AG08395 (cell line): ENCODE results near the gene TIFAB.

ENCODE experiments used
- DNase-seq: peaks from one replicate; pipeline ENCODE4 v3.0.0; 2012; ENCODE audit warnings: mixed read lengths, low spot score

TIFAB gene

DNA sequence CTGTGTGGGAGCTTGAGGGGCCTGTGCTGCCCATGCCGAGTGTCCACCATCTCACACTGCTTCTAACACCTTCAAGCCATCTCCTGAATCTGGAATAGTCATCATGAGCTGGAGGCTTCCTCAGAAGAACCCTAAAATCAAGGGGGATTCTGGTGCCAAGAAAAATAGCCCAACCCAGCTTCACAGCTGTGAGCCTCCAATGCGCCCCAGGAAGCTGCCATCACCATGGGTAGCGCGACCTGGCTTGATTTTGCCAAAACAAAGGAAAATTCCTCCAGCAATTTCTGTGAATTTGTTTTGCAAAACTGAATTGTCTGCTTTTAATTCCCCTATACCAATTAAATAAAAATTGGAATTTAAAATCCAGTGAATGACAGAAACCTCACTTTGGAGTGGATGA is 6.2 kb upstream of the TIFAB start:
- DNase-seq, result no peak

DNA sequence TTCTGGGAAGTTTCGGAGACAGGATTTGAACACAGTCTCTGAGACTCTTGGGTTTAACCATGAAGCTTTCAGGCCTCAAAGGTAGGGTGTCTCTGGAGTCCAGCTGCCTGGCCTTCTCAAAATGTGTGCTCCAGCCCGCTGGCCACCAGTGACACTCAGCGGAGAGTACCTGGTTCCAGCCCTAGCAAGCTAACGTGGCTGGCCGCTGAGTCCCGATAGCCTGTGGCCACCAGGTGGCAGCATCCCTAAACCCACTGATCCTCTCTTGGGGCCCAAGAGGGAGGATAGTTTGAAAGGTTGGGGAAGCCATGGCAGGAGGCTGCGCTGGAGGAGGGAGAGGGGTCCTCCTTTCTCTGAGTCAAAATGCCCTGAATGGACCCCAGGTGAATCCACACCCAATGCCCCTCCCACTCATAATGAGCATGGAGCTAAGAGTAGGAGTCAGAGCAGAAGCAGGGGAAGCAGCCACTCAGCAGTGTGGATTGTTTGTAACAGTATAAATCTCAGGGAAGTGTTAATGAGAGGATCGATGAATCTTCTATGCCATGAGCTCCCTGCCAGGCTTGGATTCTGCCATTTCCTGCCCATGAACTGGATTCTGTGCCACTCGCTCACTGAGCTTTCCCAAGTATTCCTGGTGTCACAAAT is 5.4 kb upstream of the TIFAB start:
- peak; percentile 64 for DNase-seq

DNA sequence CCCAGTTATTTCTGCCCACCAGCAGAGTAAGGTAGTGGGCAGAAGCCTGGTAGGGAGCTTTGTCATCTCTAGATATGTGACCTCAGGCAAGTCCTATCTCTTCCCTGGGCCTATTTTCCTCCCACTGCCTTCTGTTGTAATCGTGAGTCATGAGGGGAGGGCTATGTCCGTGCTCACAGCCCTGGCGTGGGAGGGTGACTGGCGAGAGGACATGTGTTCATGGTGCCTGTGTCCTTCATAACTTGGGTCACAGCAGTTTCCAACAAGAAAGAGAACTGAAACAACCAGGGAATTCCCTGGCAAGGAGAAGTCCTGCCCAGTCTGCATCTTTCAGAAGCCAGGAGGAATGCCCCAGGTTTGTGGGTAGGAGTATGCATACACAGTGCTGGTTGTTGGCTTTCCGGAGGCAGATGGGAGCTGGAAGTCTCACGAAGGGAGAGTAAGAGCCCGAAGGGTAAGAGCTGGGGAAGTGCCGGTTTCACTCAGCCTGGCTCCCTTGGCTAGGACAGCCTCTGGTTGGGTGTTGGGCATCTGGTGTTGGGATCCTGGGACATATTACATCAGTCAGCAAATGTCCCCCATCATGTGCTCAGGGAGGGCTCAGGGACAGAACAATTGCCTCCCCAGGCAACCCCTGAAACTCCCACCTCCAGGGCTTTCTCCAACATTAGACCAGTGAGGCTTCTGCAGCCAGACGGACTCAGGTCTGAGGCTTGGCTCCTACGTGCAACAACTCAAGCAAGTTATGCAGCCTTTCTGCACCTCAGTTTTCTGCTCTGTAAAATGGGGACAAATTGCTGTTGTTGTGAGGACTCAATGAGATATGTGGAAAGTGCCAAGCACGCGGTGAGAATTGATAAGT is 4.3 kb upstream of the TIFAB start:
- DNase-seq, result peak; percentile 90

DNA sequence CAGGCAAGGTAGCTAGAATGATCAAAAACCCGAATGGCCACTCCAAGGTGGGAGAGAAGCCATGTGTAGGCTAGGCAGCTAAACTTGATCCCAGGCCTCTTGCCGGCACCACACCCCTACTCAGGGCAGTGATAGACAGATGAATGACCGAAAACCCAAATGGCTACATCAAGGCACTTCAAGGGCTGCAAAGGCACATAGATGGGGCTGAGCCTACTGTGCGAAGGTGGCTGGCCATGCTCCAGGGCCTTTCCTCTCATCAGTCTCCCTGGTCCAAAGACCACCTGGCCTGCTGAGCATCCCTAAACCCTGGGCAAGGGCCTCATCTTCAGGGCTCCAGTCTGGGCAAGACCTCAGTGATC is 3.7 kb upstream of the TIFAB start:
- no peak for DNase-seq

DNA sequence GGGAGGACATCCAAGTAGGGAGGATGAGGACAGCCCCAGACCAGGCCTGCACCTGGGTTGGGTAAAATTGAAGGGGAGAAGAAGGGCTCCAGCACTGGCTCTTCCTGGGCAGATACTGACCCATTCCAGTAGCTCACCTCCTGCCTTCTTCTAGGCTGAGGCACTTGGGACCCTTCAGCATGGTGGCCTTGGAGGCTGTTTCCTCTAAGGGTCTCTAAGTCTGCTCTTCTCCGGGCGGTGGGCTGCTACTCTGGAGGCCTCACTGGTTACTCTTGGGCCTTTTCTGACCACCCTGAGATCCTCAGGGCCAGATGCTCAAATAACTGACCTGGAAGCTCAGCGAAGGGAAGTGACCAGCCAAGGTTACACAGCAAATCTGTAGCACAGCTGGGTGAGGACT is 2.8 kb upstream of the TIFAB start:
- DNase-seq, result no peak

DNA sequence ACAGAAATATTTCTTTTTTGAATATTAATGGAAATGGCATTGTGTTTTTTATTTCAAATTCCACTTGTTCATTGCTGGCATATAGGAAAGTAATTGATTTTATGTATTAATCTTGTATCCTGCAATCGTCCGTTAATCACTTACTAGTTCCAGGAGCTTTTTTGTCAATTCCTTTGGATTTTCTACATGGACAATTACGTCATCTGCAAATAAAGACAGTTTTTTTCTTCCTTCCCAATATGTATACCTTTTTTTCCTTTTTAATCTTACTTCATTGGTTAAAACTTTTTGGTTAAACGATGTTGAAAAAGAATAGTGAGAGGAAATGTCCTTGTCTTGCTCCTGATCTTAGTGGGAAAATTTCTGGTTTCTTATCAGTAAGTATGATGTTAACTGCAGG is 1.5 kb upstream of the TIFAB start:
- no peak for DNase-seq

DNA sequence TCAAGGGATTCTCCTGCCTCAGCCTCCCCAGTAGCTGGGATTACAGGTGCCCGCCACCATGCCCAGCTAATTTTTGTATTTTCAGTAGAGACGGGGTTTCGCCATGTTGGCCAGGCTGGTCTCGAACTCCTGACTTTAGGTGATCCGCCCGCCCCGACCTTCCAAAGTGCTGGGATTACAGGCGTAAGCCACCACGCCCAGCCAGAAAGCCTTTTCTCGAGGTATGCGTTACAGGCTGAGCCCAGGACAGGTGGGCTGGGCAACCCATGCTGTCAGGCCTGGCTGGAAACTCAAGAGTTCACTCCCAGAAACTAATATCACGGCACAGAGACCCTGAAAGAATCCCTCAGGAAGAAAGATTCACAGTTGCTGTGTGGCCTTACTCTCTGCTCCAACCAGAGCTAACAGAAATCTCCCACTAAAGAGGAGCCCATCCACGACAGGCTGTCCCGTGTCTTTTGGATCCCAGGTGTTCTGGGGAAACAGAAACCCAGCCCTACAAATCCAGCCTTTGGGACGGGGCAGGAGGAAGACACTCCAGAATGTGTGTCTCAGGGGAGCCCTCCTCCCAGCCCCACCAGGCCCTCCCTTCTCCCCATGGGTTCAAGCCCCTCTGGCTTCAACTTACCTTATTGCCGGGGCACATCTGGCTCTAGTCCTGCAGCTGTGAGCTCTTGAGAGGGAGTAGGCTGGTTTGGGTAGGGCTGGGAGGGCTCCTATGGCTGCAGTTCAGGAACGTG is 400 bp downstream of the TIFAB start:
- no peak for DNase-seq

DNA sequence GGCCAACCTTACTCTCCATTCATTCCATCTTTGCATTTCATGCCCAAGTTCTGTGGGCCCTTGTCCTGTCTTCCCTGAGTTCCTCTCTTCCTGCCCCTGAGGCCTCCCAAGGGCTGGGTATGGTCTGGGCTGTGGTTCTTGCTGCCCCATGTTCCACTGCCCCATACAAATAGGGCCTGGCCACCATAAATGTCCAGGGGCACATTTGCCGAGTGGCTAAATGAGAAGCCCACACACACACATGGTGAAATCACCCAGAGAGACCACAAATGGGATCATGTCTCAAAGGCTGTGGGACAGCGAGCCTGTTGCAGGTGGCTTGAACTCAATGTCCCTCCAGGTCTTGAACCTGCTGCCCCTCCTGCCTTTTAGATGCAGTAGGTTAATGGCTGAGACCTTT is 1.2 kb downstream of the TIFAB start:
- DNase-seq, result no peak

DNA sequence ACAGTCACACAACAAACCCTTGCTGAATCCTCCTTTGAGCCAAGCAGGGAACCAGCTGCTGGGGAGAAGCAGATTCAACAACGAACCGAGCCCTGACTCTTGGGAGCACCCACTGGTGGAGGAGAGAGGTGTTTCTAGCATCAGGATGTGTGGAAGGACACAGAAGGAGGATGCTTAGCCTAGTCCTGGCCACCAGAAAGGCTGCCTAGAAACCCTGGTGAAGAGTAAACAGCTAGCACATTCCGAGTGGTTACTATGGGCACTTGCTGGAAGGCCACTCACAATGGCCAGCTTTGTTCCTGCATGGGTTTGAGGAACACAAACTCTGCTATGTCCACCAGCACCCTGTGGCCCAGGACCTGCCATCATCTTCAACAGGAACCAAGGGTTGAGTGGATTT is 1.8 kb downstream of the TIFAB start:
- no peak for DNase-seq

DNA sequence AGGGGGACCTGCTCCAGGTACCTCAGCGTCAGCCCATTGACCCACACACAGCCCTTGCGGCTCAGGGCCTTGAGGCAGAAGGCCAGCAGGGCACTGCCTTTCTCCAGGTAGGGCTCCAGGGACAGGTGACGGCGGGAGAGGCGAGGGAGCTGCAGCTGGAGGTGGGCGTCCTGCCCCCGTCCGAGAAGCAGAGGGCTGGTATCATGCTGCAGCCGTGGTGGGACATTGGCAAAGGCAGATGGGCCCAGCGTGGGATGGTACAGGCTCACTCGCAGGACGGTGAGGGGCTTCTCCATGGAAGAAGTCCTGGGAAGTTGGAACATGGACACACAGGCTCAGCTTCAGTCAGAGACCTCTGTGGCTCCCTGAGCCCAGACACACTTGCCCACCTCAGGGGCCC is 2.5 kb downstream of the TIFAB start:
- DNase-seq, result no peak

DNA sequence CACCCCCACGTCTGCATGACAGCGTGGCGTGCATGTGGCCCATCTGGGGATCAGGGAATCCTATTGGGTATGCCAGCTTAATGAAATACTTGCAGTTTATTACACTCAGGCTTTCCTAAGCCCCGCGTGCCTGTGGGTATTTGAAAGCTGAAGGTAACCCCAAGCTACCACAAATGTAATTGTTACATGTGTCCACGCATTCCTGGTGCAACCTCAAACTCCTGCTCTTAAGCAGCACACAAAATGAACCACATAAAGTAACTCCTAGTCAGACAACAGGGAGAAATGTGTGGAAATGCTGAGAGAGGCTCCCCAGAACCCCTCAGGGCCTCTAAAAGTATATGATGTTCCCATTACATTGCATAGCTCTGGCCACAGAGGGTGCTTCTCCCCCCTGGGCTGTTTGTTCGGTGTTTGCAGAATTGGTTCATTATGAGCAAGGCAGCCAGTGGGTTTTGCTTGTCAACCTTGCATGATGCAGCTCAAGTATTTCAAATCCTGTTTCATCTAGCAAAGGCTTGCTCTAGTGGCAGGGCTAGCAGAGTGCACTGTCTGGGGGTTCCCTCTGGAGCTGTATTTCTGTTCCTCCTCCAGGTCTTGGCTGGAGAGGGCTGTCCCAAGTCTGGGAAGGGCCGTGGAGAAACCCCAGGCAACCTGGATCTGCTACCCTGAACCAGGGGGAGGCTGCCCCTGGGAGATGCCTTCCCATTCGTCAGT is 3.2 kb downstream of the TIFAB start:
- DNase-seq, result no peak

DNA sequence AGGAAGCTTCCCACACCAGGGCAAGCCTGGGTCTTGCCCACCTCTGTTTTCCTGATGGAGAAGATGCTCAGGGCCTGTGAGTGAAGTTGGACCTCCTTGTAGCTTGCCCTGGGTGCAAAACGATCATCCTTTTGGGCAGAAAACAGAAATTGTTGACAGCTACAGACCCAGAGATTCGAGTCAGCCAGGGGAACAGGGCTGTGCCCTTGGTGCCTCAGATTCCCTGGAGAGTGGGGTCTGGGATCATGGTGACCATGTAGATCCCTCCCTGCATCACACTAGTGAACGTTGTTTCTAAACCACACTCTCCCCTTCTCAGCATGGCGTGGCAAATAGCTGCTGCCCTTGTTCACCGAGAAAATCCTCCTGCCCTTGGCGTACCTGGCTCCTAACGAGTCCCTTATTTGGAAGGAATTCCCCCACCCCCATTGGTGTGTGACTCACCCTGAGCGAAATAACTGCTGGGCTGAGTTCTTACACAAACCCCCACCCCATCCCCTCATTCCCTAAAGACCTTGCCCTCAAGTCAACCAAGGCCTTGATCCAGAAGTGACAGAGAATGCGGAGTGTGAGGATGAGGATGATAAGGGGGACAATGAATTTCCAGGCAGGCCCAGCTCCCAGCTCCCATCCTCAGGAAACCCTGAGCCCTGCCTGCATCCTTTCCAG is 3.9 kb downstream of the TIFAB start:
- no peak for DNase-seq

DNA sequence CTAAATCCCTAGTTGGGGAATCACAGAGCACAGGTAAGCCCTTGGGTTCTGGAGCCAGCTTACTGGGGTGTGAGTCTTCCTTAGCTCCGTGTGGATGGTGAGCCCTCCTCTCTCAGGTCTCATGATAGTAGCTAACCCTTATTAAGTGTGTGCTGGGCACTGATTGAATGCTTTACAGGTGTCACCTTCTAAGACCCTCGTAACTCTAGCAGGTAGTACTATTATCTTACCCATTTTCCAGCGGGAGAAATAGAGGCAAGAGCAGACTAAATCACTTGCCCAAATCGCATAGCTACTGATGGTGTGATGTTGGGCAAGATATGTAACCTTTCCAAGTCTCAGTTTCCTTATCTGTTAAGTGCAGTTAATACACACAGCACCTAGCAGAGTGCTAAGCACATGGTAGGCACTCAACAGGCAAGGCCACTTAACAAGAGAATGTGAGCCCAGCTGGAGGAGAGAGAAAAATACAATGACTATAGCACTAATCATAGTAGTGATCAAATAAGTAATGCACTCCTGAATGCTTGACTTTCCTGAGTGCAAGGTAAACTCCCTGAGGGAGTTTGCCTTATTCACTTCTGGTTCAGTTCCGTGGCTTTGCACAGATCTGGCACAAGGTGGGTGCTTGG is 4.7 kb downstream of the TIFAB start, which contains the start of gene DCANP1:
TSS of gene DCANP1 (minus strand) at position 51 of the 632 bp plus-strand sequence. CDS start 240 bp downstream, outside the sequence.
- no peak for DNase-seq

DNA sequence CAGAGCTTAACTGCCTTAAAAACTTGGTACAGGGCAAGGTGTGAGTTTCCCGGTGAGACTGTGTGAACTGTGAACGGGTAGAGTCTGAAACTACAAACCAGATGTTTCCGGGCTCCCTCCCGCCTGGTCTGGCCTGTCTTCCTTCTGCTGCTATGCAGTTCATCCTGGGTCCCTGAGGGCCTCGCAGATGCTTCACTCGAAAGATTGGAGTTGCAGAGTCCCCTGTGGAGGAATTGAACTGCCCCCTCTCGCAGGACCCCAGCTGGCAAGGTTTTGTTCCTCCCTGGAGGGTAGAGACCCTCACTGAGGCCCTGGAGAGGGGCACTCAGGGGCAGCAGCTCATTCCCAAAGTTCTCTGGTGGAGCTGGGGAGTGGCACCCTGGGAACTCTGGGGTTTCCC is 5.5 kb downstream of the TIFAB start:
- no peak for DNase-seq

DNA sequence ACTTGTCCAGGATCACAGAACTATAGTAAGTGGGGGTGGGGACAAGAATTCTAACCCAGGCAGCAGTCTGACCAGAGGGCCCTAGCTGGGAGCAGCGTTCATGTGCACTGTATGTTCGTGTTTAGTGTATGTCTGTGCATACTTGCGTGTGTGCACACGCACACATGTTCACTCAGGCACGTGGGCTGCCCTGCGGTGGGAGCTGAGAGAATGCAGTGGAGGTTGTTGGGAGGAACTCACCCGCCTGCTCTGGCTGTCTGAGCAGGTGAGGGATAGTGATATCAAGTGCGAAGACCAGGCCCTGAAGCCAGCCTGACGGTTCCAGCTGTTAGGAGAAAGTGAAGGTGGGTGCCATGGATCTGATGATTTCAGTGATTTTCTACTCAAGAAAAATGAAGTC is 5.9 kb downstream of the TIFAB start:
- no peak for DNase-seq

DNA sequence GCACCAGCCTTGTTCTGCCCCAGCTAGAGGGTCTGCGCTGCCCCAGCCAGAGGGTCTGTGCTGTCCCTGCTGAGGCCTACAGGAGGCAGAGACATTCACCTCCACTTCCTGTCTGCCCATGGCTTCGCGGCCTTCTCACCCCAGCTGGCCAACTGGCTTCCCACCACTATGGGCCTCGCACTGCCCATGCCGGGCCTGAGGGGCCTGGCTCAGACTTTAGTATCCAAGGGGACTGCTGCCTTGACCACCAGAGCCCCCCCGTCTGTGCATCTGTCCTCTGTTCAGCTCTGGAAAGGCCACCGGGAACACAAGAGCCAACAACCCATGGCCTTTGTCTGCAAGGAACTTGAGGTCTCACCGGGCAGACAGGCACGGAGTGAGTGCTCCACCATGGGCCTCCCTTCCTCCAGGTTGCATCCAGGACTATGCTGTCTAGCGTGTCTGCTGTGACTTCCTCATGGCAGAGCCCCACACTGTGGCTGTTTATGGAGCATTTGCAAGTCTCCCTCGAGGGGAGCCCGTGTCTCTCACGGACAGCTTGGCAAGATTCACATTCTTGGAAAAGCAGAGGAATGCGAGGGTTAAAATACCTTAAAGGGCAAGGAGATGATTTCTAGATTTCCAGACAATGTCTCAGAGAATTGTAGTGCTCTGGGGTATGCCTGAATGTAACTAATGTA is 6.7 kb downstream of the TIFAB start:
- no peak for DNase-seq

DNA sequence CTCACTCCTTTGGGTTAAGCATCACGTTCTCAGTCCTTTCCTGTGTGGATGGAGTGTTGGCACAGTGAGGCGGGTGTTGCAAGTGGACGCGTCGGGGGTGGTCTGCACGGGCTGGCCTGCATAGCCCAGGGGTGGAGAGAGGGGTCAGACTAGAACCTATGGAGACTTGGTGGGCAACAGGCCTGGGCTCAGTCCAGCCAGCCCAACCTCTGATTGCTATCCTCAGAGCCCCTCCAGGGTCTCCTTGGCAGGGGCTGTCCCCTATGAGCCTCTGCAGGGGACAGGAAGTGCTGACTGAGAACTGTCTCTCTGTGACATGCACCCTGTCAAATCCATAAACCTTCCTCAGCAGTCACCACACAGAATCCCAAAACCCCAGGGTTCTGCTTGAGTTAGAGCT is 7.3 kb downstream of the TIFAB start:
- DNase-seq, result no peak

DNA sequence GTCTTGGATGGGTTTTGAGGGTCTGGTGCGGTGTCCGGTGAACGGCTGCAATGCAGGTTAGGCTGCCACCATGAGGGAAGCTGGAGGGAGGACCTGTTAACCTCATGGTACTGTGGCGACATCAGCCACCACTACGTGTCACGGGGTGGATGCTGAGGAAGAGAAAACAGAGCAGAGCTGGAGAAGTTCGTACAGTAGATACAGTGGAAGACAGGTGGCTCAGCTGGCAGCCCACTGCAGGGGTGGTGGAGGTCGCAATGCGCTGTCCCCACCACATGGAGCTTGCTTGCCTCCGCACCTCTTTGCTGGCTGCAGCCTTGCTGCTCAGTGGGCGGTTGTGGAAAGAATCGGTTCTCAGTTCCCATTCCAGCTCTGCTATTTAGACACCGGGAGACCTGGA is 7.8 kb downstream of the TIFAB start:
- DNase-seq, result no peak

DNA sequence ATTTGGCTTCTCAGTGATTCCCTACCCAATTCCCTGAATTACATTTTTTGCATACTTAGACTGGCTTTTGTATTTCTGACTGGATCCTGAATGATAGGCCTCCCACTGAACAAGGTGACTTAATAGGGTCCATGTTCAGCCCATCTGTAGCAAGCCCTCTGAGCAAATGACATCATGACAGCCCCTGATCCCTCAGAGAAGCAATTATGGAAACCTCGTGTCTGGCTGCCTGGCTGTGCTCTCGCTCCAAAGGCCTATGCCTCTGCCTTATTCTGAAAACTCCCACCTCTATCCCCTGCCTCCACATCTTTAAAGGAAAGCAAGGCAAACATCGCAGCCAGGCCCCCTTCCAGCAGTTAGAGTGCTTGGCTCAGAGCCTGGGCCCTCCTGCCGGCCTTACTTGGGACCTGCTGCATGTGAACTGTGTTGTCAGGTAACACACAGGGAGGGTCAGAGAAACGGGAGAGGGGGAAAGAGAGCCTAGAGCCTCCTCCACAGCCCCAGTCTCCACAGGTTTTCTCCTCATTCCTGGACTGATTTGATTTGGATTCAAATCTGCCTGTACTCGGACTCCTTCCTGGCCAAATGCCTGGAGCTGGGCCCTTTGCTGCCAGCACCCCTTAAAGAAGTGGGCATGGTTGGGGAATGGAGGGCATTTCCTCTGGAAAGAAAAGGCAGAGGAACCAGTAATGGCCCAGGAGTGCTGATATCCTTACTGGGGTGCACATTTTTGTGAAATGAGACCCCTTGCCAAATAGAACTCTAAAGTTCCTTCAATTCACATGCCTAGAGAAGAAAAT is 8.8 kb downstream of the TIFAB start:
- no peak for DNase-seq
